G401.6 (cell line): Measurements from ENCODE around the gene LYRM2.
"Not testable (repeated sequence)": the region's sequence is repeated elsewhere in the genome, so short reads cannot be mapped to it uniquely, and the experiment has no call there.

ENCODE experiments used
- FAIRE-seq: peaks from 2 replicates; lab custom pipeline; 2012; peaks lifted over from hg19 to GRCh38; lab: Jason Lieb, UNC

The LYRM2 gene

GRCh38 chr6:89644864-89645263 is 6.3 kb upstream of the LYRM2 start:
- no peak for FAIRE-seq

GRCh38 chr6:89643406-89643805 is 4.9 kb upstream of the LYRM2 start:
- FAIRE-seq = no peak

DNA sequence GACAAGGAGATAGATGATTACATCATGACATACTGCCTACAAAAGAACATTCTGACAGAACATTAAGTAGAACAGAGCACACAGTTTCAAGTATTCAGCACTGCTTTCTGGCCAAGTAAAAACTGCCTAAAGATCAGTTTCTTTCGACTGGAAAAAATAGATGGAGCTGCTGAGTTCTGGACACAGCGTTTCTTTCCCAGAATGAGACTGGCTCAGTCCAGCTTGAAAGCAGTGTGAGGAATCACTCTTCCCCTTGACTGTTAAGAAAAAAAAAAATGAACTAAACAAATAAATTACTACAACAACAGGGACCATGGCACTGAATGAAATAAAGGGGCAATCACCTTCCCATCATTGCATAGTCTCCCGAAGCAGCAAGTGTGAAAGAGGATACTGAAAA is 4.4 kb upstream of the LYRM2 start:
- FAIRE-seq = no peak

DNA sequence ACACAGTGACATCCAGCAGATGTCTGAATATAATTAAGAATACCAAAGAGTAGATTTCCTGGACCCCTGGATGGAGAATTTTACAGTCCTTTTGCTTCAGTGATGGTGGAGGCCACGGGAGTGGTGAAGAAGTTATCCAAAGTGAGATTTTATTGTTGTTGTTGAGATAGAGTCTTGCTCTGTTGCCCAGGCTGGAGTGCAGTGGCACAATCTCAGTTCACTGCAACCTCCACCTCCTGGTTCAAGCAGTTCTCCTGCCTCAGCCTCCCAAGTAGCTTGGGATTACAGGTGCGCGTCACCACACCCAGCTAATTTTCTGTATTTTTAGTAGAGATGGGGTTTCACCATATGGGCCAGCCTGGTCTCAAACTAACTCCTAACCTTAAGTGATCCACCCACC is 3.0 kb upstream of the LYRM2 start:
- not testable (repeated sequence) for FAIRE-seq

DNA sequence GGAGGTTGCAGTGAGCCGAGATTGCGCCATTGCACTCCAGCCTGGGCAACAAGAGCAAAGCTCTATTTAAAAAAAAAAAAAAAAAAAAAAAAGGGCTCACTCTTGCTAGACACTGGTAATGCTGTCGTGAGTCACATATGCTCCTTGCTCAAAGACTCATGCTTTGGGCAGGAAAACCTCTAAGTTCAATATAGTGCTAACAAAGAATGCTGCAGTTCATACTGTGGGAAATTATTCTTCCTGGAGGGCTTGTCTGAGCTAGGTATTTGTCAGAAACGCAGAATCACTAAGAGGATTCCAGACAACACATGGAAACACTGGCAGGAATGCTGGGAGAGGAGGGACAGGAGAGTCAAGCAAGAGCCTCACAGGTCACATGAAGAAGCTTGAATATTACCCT is 2.3 kb upstream of the LYRM2 start:
- no peak for FAIRE-seq

GRCh38 chr6:89637960-89638319 is 607 bp downstream of the LYRM2 start:
- FAIRE-seq = no peak

GRCh38 chr6:89636412-89636811 is 2.1 kb downstream of the LYRM2 start:
- FAIRE-seq = not testable (repeated sequence)

DNA sequence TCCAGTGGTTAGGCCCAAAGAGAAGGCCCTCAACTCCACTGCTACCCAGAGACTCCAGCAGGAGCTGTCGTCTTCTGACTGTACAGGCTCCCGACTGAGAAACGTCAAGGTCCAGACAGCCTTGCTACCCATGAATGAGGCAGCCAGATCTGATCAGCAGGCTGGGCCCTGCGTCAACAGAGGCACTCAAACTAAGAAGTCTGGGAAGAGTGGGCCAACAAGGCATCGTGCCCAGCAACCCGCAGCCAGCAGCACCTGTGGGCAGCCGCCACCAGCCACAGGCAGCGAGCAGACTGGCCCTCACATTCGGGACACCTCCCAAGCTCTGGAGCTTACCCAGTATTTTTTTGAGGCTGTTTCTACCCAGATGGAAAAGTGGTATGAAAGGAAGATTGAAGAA is 8.1 kb downstream of the LYRM2 start:
- no peak for FAIRE-seq

GRCh38 chr6:89623749-89624148 is 14.8 kb downstream of the LYRM2 start:
- FAIRE-seq = no peak

DNA sequence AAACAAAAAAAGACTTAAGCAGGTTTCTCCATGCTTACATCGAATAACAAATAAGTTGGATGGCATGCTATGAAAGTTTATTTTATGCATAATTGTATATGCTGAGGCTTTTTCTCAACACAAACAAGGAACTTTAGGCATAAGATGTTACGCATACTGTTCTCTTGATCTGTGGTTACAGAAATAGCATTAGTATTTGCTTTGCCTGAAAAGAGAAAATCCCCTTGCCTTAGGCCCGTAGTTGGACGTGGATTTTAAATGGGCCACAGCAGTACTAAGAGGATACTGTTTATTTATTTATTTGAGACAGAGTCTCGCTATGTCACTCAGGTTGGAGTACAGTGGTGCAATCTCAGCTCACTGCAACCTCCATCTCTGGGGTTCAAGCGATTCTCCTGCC is 19.0 kb downstream of the LYRM2 start:
- no peak for FAIRE-seq

GRCh38 chr6:89618026-89618425 is 20.5 kb downstream of the LYRM2 start:
- no peak for FAIRE-seq

DNA sequence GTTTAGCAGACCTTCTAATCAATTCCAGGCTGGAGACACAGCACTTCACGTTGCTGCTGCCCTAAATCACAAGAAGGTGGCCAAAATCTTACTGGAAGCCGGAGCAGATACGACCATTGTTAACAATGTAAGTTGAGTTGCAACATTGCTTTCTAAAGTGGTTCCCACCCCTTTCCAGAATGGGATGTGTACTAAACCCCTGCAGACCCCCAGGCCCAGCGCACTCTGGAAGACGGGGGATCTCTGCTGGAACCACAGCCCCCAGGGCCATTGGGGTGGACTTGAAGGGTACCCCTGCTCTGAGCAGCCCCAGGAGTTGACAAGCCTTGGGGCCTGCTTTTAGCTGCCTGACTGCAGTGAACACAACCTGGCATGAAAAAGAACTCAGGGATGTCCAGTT is 22.0 kb downstream of the LYRM2 start:
- no peak for FAIRE-seq

DNA sequence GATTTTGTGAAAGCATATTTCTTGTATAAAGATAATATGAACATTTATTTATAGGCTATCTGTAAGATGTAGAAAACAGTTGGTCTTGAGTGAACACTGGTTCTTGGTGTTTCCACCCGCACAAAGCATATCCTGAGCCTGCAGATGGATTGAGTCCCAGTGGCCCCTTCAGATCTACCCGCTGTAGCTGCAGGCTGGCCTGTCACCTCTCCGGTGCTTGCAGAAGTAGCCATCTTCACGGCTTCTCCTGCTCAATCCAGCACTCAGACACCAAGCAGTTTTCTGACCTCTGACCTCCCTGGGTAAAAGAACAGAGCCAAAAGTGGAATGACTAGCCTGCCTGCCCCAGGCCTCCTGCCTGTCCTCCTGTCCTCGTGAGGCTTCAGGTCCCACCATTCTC is 22.7 kb downstream of the LYRM2 start:
- FAIRE-seq = no peak

- FAIRE-seq = no peak
These were observed 24.8 kb downstream of the LYRM2 start for GRCh38 chr6:89613790-89614189.

- no peak for FAIRE-seq
These were observed 26.4 kb downstream of the LYRM2 start for GRCh38 chr6:89612121-89612520.

- no peak for FAIRE-seq
These were observed 26.9 kb downstream of the LYRM2 start for GRCh38 chr6:89611666-89612065.

GRCh38 chr6:89610149-89610642 is 28.4 kb downstream of the LYRM2 start:
- FAIRE-seq = no peak

GRCh38 chr6:89605861-89606260 is 32.7 kb downstream of the LYRM2 start:
- no peak for FAIRE-seq

GRCh38 chr6:89604653-89605052 is 33.9 kb downstream of the LYRM2 start:
- FAIRE-seq = no peak

GRCh38 chr6:89602166-89602565 is 36.4 kb downstream of the LYRM2 start:
- no peak for FAIRE-seq

GRCh38 chr6:89599727-89600126 is 38.8 kb downstream of the LYRM2 start:
- no peak for FAIRE-seq

DNA sequence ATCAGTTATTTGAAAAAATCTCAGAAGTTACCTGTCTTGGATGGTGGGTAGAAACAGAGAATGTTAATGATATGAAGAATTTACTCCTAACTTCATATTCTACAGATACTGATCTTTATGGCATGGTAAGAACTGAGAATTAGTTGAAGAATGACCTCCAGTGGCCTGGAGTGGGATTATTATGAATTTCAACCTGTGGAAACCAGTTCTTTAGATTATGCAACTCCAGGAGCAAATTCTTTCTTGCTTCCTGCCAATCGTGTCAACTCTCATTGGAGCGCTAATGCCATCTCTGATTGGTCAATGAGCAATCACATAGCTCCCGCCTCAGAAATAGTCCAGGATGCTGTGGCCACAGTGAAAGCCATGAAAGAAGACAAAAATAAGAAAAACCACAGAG is 40.6 kb downstream of the LYRM2 start:
- no peak for FAIRE-seq

DNA sequence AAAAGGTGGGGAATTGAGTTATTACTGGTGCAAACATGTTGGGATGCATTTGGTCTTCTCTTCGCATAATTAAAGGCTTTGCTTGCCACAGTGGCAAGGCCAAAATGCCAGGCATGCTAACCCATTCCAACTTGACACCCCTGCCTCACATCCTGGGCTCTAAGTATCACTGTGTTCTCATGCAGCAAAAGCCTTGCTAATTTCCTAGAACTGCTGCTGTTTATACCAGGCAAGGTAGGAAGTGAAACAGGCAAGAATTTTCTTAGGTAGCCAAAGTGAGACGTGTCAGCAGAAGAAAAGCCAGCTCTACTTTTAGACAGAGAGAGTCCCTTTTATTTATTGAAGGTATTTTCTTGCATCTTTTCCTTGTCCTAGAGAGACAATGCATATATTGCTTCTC is 41.2 kb downstream of the LYRM2 start:
- no peak for FAIRE-seq

DNA sequence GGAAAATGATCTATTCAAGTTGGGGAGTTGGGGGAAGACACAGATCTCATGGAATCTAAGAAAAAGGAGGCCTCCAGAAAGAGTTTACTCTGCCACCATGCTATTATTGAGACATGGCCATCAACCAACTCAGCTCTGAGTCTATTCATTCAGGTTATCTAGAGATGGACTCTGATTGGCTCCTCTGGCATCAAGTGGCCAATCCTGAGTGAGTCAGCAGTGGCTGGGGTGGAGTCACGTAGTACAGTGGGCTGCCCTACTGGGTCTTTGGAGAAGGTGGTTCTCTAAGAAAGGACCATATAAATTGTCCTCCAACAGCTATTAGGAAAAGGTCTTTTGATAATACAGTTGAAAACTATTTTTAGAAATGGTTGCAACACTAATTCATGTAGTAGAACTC is 42.1 kb downstream of the LYRM2 start:
- FAIRE-seq = no peak

- FAIRE-seq = no peak
These were observed 42.5 kb downstream of the LYRM2 start for GRCh38 chr6:89596056-89596455.
